Naive thymus-derived CD4-positive, alpha-beta T cell (primary cell): ENCODE data around the gene GSX2. TPM values are rescaled to one million over a fixed set of nuclear protein-coding genes. Genes with fewer than 3 reads are reported as not detected.
"Not testable (repeated sequence)": the region's sequence is repeated elsewhere in the genome, so short reads cannot be mapped to it uniquely, and the experiment has no call there.

Experiments
- ATAC-seq: fragments of 150-1000 bp; cut with Tn5 transposase; 2 replicates; pipeline ENCODE4 v1.10.0; 2021; ENCODE audit warnings: mild to moderate bottlenecking, moderate library complexity
- CTCF ChIA-PET: fragments of 350-600 bp; sonication (Branson Sonifier 250); formaldehyde crosslinking; loops from one replicate; lab custom pipeline; 2021; ENCODE audit warnings: antibody characterized with exemption; lab: Charles Lee
- POLR2A ChIA-PET: fragments of 350-600 bp; sonication (Branson Sonifier 250); formaldehyde crosslinking; loops from one replicate; lab custom pipeline; 2021; ENCODE audit warnings: antibody characterized with exemption, inconsistent platforms; lab: Charles Lee
- DNase-seq, 9 donors: peaks; one replicate each; pipeline versions ENCODE4 v3.0.0 to v3.0.0-alpha.2; 2020 to 2022; ENCODE audit warnings: mixed read lengths in 1 of 9
- H3K27ac ChIP-seq: one replicate; pipeline ENCODE4 v1.7.0; 2013; ENCODE audit warnings: mild to moderate bottlenecking, low read depth, low read length, moderate library complexity
- H3K27me3 ChIP-seq, 2 donors: one replicate each; pipeline ENCODE4 v1.7.0; 2013; ENCODE audit warnings: low read length in 2 of 2, mild to moderate bottlenecking in 2 of 2, moderate library complexity in 2 of 2; ENCODE audit not compliant: control insufficient read depth in 2 of 2, insufficient read depth in 2 of 2
- H3K36me3 ChIP-seq, 3 experiments: 1 replicate in 2 of 3; 2 replicates in 1 of 3; pipeline ENCODE4 v1.7.0; 2013; ENCODE audit warnings: low read length in 3 of 3, mild to moderate bottlenecking in 3 of 3, moderate library complexity in 1 of 3; ENCODE audit not compliant: insufficient read depth in 3 of 3, control insufficient read depth in 2 of 3
- H3K4me1 ChIP-seq, 2 donors: one replicate each; pipeline ENCODE4 v1.7.0; 2013; ENCODE audit warnings: low read length in 2 of 2, mild to moderate bottlenecking in 2 of 2, moderate library complexity in 1 of 2; ENCODE audit not compliant: control insufficient read depth in 2 of 2, insufficient read depth in 2 of 2
- H3K4me3 ChIP-seq: 2 replicates; pipeline ENCODE4 v1.7.0; 2013; ENCODE audit warnings: mild to moderate bottlenecking, low read length
- H3K9me3 ChIP-seq, 3 experiments: 1 replicate in 2 of 3; 2 replicates in 1 of 3; pipeline ENCODE4 v1.7.0; 2013; ENCODE audit warnings: low read length in 3 of 3; ENCODE audit not compliant: control insufficient read depth in 2 of 3
- H3K27ac Mint-ChIP-seq, 9 donors: one replicate each; pipeline ENCODE4 v1.8.0; 2020 to 2022; ENCODE audit warnings: mixed read lengths in 9 of 9, mild to moderate bottlenecking in 8 of 9, moderate library complexity in 5 of 9, inconsistent platforms in 2 of 9
- H3K27me3 Mint-ChIP-seq, 5 donors: one replicate each; pipeline ENCODE4 v1.8.0; 2021 to 2022; ENCODE audit warnings: mixed read lengths in 5 of 5, mild to moderate bottlenecking in 1 of 5
- H3K36me3 Mint-ChIP-seq, 5 donors: one replicate each; pipeline ENCODE4 v1.8.0; 2020 to 2022; ENCODE audit warnings: mixed read lengths in 5 of 5, mild to moderate bottlenecking in 3 of 5, inconsistent platforms in 1 of 5
- H3K4me1 Mint-ChIP-seq, 7 donors: one replicate each; pipeline ENCODE4 v1.8.0; 2020 to 2022; ENCODE audit warnings: mixed read lengths in 7 of 7, mild to moderate bottlenecking in 3 of 7, inconsistent platforms in 1 of 7
- H3K4me3 Mint-ChIP-seq, 10 donors: one replicate each; pipeline ENCODE4 v1.8.0; 2020 to 2022; ENCODE audit warnings: mild to moderate bottlenecking in 10 of 10, mixed read lengths in 10 of 10, moderate library complexity in 6 of 10, inconsistent platforms in 2 of 10
- H3K9me3 Mint-ChIP-seq, 11 donors: one replicate each; pipeline ENCODE4 v1.8.0; 2020 to 2022; ENCODE audit warnings: mixed read lengths in 11 of 11, mild to moderate bottlenecking in 4 of 11, inconsistent platforms in 1 of 11, moderate library complexity in 1 of 11
- intact Hi-C, 2 donors: fragments of 100-400 bp; cut with micrococcal nuclease; formaldehyde crosslinking; loops; one replicate each; pipeline ENCODE4 v1.15.1; 2023
- polyA plus RNA-seq, 2 donors: library from polyadenylated mRNA; unstranded; fragments of 300-500 nt; fragmentation: Illumina TruSeq; gene quantifications; one replicate each; pipeline ENCODE4 v1.2.3, GENCODE V29; 2021
- total RNA-seq, 6 experiments: library from RNA in 5 of 6; stranded (reverse) in 5 of 6; gene quantifications; 1 replicate in 5 of 6; 2 replicates in 1 of 6; pipeline ENCODE4 v1.2.3 and lab custom pipeline; 2021 to 2026

GSX2 gene
- total and polyA plus RNA-seq, 7 experiments from 2014 or later: not detected

DNA sequence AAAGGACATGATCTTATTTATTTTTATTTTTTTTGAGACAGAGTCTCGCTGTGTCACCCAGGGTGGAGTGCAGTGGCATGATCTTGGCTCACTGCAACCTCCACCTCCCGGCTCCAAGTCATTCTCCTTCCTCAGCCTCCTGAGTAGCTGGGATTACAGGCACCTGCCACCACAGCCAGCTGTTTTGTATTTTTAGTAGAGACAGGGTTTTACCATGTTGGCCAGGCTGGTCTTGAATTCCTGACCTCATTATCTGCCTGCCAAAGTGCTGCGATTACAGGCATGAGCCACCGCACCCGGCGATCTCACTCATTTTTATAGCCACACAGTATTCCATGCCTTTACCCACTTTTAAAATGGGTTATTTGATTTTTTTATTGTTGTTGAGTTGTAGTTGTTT, 16.3 kb downstream of the GSX2 start:
- POLR2A ChIA-PET, H3K4me3 Mint-ChIP-seq, H3K9me3 Mint-ChIP-seq, H3K36me3 Mint-ChIP-seq, intact Hi-C loops, H3K36me3 ChIP-seq, CTCF ChIA-PET, H3K27ac Mint-ChIP-seq, H3K27ac ChIP-seq, DNase-seq, H3K27me3 ChIP-seq, H3K9me3 ChIP-seq, H3K4me3 ChIP-seq, ATAC-seq, H3K4me1 Mint-ChIP-seq, H3K4me1 ChIP-seq: not testable (repeated sequence)
- peaks cover 15 to 55% (median 51%) of the 10 kb centered on the region in 5 donors for H3K27me3 Mint-ChIP-seq

- peaks cover 6 to 51% (median 37%) of the 10 kb centered on the region in 5 donors for H3K27me3 Mint-ChIP-seq
- POLR2A ChIA-PET: no interaction called here
- peaks cover 0 to 8% (median 0%) of the 10 kb centered on the region in 5 donors for H3K36me3 Mint-ChIP-seq
- H3K27ac Mint-ChIP-seq: no peak overlapping the region
- peaks cover 0 to 8% (median 2%) of the 10 kb centered on the region in 11 donors for H3K9me3 Mint-ChIP-seq
- no peaks in the 10 kb centered on the region for H3K4me1 Mint-ChIP-seq
- H3K4me3 ChIP-seq: no peak overlapping the region
- H3K27ac ChIP-seq: no peak overlapping the region
- CTCF ChIA-PET: no interaction called here
- no peaks in the 10 kb centered on the region for H3K9me3 ChIP-seq
- no peaks in the 10 kb centered on the region for H3K36me3 ChIP-seq
- H3K4me3 Mint-ChIP-seq: no peak overlapping the region
- DNase-seq (no peak), ATAC-seq (no peak)
- intact Hi-C loops: no loop called here
- H3K4me1 ChIP-seq: no peaks in the 10 kb centered on the region
- H3K27me3 ChIP-seq: no peaks in the 10 kb centered on the region
Observed at GRCh38 chr4:54118850-54119589, 19.1 kb downstream of the GSX2 start.

- Histone ChIP-seq H3K4me1 (no peaks in the 10 kb centered on the region), H3K36me3 (no peaks in the 10 kb centered on the region), H3K27ac (no peak overlapping the region), H3K27me3 (no peaks in the 10 kb centered on the region), H3K4me3 (no peak overlapping the region), H3K9me3 (no peaks in the 10 kb centered on the region)
- H3K36me3 Mint-ChIP-seq: peaks cover 0 to 3% (median 0%) of the 10 kb centered on the region in 5 donors
- ChIA-PET CTCF (interaction anchor here (0.7 kb wide), 1 partner anchor 41 kb away, joined by 4 read pairs; no protein-coding TSS in a partner anchor), POLR2A (interaction anchor here (0.6 kb wide), 1 partner anchor 51 kb away, joined by 4 read pairs; no protein-coding TSS in a partner anchor)
- H3K9me3 Mint-ChIP-seq: peaks cover 0 to 3% (median 0%) of the 10 kb centered on the region in 11 donors
- H3K27me3 Mint-ChIP-seq: peaks cover 4 to 47% (median 33%) of the 10 kb centered on the region in 5 donors
- intact Hi-C loops: no loop called here
- DNase-seq: no peak
- H3K4me3 Mint-ChIP-seq: no peak overlapping the region
- H3K27ac Mint-ChIP-seq: no peak overlapping the region
- no peaks in the 10 kb centered on the region for H3K4me1 Mint-ChIP-seq
- no peak for ATAC-seq
Observed at GRCh38 chr4:54120518-54120917, 20.6 kb downstream of the GSX2 start.

- peaks cover 0 to 9% (median 3%) of the 10 kb centered on the region in 5 donors for H3K36me3 Mint-ChIP-seq
- H3K4me3 Mint-ChIP-seq: no peak overlapping the region
- H3K9me3 Mint-ChIP-seq: peaks cover 0 to 29% (median 18%) of the 10 kb centered on the region in 11 donors
- ChIA-PET CTCF (no interaction called here), POLR2A (no interaction called here)
- no peak overlapping the region for H3K4me3 ChIP-seq
- no peak overlapping the region for H3K27ac ChIP-seq
- ATAC-seq: no peak
- H3K27me3 Mint-ChIP-seq: peaks cover 2 to 46% (median 20%) of the 10 kb centered on the region in 5 donors
- no peak overlapping the region for H3K27ac Mint-ChIP-seq
- no peaks in the 10 kb centered on the region for H3K36me3 ChIP-seq
- no peaks in the 10 kb centered on the region for H3K9me3 ChIP-seq
- H3K4me1 Mint-ChIP-seq: no peaks in the 10 kb centered on the region
- no peak for DNase-seq
- H3K27me3 ChIP-seq: no peaks in the 10 kb centered on the region
- H3K4me1 ChIP-seq: no peaks in the 10 kb centered on the region
- intact Hi-C loops: no loop called here
Observed at GRCh38 chr4:54127660-54128059, 27.7 kb downstream of the GSX2 start.

GRCh38 chr4:54128694-54129093, 28.7 kb downstream of the GSX2 start:
- H3K36me3 ChIP-seq, H3K4me3 ChIP-seq, H3K9me3 ChIP-seq, ATAC-seq, DNase-seq, CTCF ChIA-PET, H3K27me3 ChIP-seq, H3K4me1 ChIP-seq, intact Hi-C loops, H3K27ac Mint-ChIP-seq, POLR2A ChIA-PET, H3K36me3 Mint-ChIP-seq, H3K4me3 Mint-ChIP-seq, H3K4me1 Mint-ChIP-seq, H3K27ac ChIP-seq: not testable (repeated sequence)
- H3K9me3 Mint-ChIP-seq: peaks cover 0 to 34% (median 17%) of the 10 kb centered on the region in 11 donors
- H3K27me3 Mint-ChIP-seq: peaks cover 2 to 46% (median 20%) of the 10 kb centered on the region in 5 donors

DNA sequence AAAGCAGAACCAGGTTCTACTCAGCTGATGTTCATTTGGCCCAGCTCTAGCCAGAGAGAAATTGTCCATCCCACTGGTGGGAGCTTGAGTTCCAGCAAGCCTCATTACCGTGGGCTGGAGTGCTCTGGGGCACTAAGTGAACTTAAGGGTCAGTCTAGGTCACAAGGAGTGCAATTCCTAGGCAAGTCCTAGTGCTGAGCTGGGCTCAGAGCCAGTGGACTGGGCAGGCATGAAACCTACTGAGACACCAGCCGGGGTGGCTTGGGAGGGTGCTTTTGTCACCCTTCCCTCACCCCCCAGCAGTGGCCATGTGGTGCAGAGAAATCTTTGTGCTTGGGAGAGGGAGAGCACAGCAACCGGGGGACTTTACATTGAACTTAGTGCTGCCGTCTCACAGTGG, 39.4 kb downstream of the GSX2 start:
- Histone ChIP-seq H3K9me3 (no peaks in the 10 kb centered on the region), H3K36me3 (no peaks in the 10 kb centered on the region), H3K4me3 (no peak overlapping the region), H3K4me1 (no peaks in the 10 kb centered on the region), H3K27me3 (no peaks in the 10 kb centered on the region), H3K27ac (no peak overlapping the region)
- Mint-ChIP-seq H3K27ac (no peak overlapping the region), H3K4me1 (peaks cover 0 to 14% (median 12%) of the 10 kb centered on the region in 7 donors), H3K27me3 (peaks cover 0 to 11% (median 0%) of the 10 kb centered on the region in 5 donors), H3K9me3 (peaks cover 0 to 2% (median 0%) of the 10 kb centered on the region in 11 donors), H3K36me3 (no peaks in the 10 kb centered on the region), H3K4me3 (no peak overlapping the region)
- ATAC-seq (no peak), DNase-seq (no peak)
- ChIA-PET CTCF (no interaction called here), POLR2A (no interaction called here)
- intact Hi-C loops: no loop called here

GRCh38 chr4:54140287-54140686, 40.3 kb downstream of the GSX2 start:
- Histone ChIP-seq H3K27ac (no peak overlapping the region), H3K27me3 (no peaks in the 10 kb centered on the region), H3K4me3 (no peak overlapping the region), H3K4me1 (peaks cover 0 to 9% of the 10 kb centered on the region in 2 donors), H3K36me3 (no peaks in the 10 kb centered on the region), H3K9me3 (no peaks in the 10 kb centered on the region)
- H3K27ac Mint-ChIP-seq: no peak overlapping the region
- ChIA-PET POLR2A (no interaction called here), CTCF (no interaction called here)
- peaks cover 0 to 9% (median 0%) of the 10 kb centered on the region in 5 donors for H3K27me3 Mint-ChIP-seq
- DNase-seq (no peak), ATAC-seq (no peak)
- no peak overlapping the region for H3K4me3 Mint-ChIP-seq
- peaks cover 0 to 24% (median 21%) of the 10 kb centered on the region in 7 donors for H3K4me1 Mint-ChIP-seq
- intact Hi-C loops: no loop called here
- H3K9me3 Mint-ChIP-seq: peaks cover 0 to 2% (median 0%) of the 10 kb centered on the region in 11 donors
- H3K36me3 Mint-ChIP-seq: no peaks in the 10 kb centered on the region
